ENCODE measurements around the gene TRAPPC8.
A peak's percentile ranks its signal among the peaks of the same experiment; 100 is the strongest.
"Not testable (repeated sequence)": the region's sequence is repeated elsewhere in the genome, so short reads cannot be mapped to it uniquely, and the experiment has no call there.

TRAPPC8 gene

GRCh38 chr18:31941010-31941809, 1.7 kb downstream of the TRAPPC8 start:
- no peaks in the 10 kb centered on the region for H3K36me3 ChIP-seq (ENCODE audit: control insufficient read depth, insufficient read depth, low read length)
- TF ChIP-seq CTCF (IDR thresholded peaks at IDR 0.05; ENCODE audit: insufficient read depth, low read length, poor library complexity, severe bottlenecking) = no peak
- no peaks in the 10 kb centered on the region for H3K27me3 ChIP-seq (replicated peaks; ENCODE audit: control insufficient read depth, insufficient read depth, low read length)
- no peak for DNase-seq (ENCODE audit: extremely low read depth, insufficient read length)
- peak overlapping the region; percentile 70 for H3K4me3 ChIP-seq (replicated peaks; ENCODE audit: low read depth, low read length)

GRCh38 chr18:31934773-31935172, 8.2 kb downstream of the TRAPPC8 start:
- H3K27me3 ChIP-seq (replicated peaks; ENCODE audit: control insufficient read depth, insufficient read depth, low read length); H3K4me3 ChIP-seq (replicated peaks; ENCODE audit: low read depth, low read length); DNase-seq (ENCODE audit: extremely low read depth, insufficient read length); H3K36me3 ChIP-seq (ENCODE audit: control insufficient read depth, insufficient read depth, low read length): not testable (repeated sequence)

- Histone ChIP-seq H3K27me3 (replicated peaks; ENCODE audit: control insufficient read depth, insufficient read depth, low read length) (no peaks in the 10 kb centered on the region), H3K36me3 (ENCODE audit: control insufficient read depth, insufficient read depth, low read length) (peaks cover 7% of the 10 kb centered on the region), H3K4me3 (replicated peaks; ENCODE audit: low read depth, low read length) (no peak overlapping the region)
- TF ChIP-seq CTCF (IDR thresholded peaks at IDR 0.05; ENCODE audit: insufficient read depth, low read length, poor library complexity, severe bottlenecking) = no peak
- DNase-seq (ENCODE audit: extremely low read depth, insufficient read length) = no peak
Observed at GRCh38 chr18:31931886-31932240, 11.1 kb downstream of the TRAPPC8 start.

GRCh38 chr18:31931163-31931885, 11.6 kb downstream of the TRAPPC8 start:
- peaks cover 7% of the 10 kb centered on the region for H3K36me3 ChIP-seq (ENCODE audit: control insufficient read depth, insufficient read depth, low read length)

DNA sequence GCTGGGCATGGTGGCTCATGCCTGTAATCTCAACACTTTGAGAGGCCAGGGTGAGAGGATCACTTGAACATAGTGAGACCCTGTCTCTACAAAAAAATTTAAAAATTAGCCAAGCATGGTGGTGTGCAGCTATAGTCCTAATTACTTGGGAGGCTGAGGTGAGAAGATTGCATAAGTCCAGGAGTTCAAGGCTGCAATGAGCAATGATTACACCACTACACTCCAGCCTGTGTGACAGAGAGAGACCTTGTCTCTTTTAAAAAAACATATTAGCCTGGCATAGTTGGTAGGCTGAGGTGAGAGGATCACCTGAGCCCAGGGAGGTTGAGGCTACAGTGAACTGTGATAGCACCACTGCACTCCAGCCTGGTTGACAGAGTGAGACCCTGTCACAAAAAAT, 13.7 kb downstream of the TRAPPC8 start:
- Histone ChIP-seq H3K36me3 (ENCODE audit: control insufficient read depth, insufficient read depth, low read length) (peaks cover 7% of the 10 kb centered on the region), H3K4me3 (replicated peaks; ENCODE audit: low read depth, low read length) (no peak overlapping the region), H3K27me3 (replicated peaks; ENCODE audit: control insufficient read depth, insufficient read depth, low read length) (no peaks in the 10 kb centered on the region)
- DNase-seq (ENCODE audit: extremely low read depth, insufficient read length) = no peak
- TF ChIP-seq CTCF (IDR thresholded peaks at IDR 0.05; ENCODE audit: insufficient read depth, low read length, poor library complexity, severe bottlenecking) = no peak

More at GRCh38 chr18:31931163-31931885, 11.6 kb downstream of the TRAPPC8 start:
- Histone ChIP-seq H3K27me3 (replicated peaks; ENCODE audit: control insufficient read depth, insufficient read depth, low read length) (no peaks in the 10 kb centered on the region), H3K4me3 (replicated peaks; ENCODE audit: low read depth, low read length) (no peak overlapping the region)
- DNase-seq (ENCODE audit: extremely low read depth, insufficient read length) = no peak
- TF ChIP-seq CTCF (IDR thresholded peaks at IDR 0.05; ENCODE audit: insufficient read depth, low read length, poor library complexity, severe bottlenecking) = no peak

- H3K4me3 ChIP-seq (replicated peaks; ENCODE audit: low read depth, low read length); DNase-seq (ENCODE audit: extremely low read depth, insufficient read length); H3K36me3 ChIP-seq (ENCODE audit: control insufficient read depth, insufficient read depth, low read length); H3K27me3 ChIP-seq (replicated peaks; ENCODE audit: control insufficient read depth, insufficient read depth, low read length): not testable (repeated sequence)
Observed at GRCh38 chr18:31926988-31927387, 15.9 kb downstream of the TRAPPC8 start.
